ENCODE measurements around the gene SND1.

GRCh38 chr7:127840226-127840951, 188.4 kb downstream of the SND1 start:
- TF ChIP-seq, protein P1, sequence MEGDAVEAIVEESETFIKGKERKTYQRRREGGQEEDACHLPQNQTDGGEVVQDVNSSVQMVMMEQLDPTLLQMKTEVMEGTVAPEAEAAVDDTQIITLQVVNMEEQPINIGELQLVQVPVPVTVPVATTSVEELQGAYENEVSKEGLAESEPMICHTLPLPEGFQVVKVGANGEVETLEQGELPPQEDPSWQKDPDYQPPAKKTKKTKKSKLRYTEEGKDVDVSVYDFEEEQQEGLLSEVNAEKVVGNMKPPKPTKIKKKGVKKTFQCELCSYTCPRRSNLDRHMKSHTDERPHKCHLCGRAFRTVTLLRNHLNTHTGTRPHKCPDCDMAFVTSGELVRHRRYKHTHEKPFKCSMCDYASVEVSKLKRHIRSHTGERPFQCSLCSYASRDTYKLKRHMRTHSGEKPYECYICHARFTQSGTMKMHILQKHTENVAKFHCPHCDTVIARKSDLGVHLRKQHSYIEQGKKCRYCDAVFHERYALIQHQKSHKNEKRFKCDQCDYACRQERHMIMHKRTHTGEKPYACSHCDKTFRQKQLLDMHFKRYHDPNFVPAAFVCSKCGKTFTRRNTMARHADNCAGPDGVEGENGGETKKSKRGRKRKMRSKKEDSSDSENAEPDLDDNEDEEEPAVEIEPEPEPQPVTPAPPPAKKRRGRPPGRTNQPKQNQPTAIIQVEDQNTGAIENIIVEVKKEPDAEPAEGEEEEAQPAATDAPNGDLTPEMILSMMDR (IDR thresholded peaks at IDR 0.05): no peak
- TF ChIP-seq POLR2A (IDR thresholded peaks at IDR 0.05) (no peak), POLR2AphosphoS5 (IDR thresholded peaks at IDR 0.05) (no peak)

All from breast epithelium (tissue), 3 donors.